ENCODE data around the gene RAB26.

The RAB26 gene

DNA sequence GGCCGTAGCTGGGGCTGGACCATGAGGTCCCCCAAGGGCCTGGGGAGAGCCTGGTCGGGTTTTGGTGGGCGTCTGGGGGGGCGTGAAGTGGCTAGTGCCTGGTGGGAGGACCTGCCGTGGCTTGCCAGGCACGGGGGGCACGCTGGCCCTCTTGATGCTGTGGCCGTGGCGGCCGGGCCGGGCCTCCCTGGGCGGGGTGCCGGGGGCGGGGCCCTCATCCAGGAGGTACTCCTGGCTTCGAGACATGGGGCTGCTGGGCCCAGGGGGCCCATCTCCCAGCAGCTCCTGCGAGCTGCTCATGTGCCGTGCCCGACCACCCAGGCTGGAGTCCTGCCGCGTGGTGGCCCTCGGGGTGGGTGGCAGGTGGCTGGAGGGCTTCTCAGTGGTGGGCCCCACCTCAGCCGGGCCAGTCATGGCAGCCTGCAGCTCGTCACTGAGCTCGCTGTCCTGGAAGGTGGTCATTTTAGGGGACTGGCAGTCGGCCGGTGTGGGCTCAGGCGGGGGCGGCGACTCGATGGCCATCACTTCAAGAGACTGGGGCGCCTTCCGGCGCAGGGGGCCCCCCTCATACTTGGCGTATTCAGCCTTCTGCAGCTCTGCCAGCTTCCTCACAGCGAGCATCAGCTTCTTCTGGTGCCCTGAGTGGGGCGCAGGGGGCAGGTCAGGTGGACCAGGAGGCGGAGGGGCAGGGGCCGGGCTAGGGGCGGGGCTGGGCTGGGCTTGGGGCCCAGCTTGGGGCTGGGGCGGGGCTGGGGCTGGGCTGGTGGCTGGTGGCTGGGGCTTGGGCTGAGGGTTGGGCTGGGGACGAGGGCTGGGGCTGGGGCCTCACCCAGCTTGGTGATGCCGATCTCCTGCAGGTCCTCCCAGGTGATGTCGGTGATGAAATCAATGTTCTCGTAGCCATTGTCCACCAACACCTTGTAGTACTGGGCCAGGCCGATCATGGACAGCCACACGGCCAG lies 32.8 kb downstream of the RAB26 start:
- no peak for DNase-seq

DNA sequence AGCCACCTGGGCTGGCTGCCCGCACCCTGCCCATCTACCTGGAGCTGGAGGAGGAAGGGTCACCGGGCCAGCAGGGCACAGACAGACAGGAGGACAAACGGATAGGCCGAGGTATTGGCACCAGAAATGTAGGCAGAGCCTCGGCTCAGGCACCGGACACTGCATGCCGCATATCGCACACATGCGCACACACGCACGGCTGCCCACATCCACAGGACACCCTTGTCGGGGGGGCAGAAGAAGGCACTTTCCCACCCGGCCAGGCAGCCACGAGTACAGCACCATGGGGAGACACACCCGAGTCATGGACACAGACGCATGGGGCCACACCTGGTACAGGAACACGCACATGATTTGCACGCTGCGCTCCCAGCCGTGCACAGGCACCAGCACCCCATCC lies 33.5 kb downstream of the RAB26 start:
- no peak for DNase-seq

- DNase-seq = no peak
Observed at GRCh38 chr16:2183671-2184070, 35.2 kb downstream of the RAB26 start.

DNA sequence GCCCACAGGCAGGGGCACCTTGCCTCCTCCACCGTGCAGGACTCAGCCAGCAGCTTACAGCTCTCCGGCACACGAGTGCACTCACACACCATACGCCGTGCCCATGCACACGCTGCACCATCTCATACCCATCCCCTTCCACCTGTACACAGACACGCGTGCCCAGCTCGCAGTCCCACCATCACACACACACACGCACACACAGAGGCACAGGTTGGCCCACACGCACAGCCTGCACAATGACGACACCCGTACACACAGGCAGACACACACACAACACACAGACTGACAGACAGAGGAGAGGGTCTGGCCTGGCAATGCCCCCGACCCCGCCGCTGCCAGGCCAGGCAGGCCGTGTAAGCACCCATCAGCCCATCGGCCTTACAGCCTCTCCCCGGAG lies 35.9 kb downstream of the RAB26 start:
- no peak for DNase-seq

GRCh38 chr16:2184962-2185361 lies 36.5 kb downstream of the RAB26 start:
- no peak for DNase-seq

- no peak for DNase-seq
Observed at GRCh38 chr16:2186064-2186463, 37.6 kb downstream of the RAB26 start.

DNA sequence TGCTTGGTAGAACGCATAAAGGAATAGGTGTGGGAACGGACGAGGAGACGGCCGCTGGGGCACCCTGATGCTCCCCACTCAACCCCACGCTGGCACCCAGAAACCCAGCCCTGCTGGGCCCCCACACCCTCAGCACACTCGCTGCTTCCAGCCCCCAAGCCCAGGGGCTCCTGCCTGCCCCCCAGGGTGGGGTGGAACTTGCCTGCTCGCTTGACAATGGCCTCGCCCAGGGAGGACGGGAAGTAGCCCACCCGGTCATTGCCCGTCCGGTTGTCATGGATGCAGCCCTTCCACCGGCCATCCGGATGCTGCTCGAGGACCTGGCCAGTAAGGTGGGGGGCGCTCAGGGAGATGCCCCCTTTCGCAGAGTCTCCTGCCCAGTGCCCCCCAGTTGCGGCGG lies 38.1 kb downstream of the RAB26 start:
- no peak for DNase-seq

DNA sequence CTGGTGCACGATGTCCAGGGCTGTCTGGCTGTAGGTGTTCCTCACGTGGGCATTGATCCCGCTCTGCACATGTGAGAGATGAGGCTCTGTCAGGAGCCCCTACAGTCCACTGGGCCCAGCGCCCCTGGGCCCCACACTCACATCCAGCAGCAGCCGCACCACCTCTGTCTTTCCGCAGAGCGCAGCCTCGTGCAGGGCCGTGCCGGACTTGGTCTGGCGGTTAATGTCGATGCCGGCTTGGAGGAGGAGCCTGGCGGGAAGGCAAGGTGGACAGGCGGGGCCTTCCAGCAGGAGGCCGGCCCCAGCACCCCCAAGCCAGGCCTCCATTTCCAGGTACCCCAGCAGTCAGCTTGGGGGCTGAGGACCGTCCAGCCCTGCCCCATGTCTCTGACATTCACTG lies 38.8 kb downstream of the RAB26 start:
- DNase-seq = no peak

DNA sequence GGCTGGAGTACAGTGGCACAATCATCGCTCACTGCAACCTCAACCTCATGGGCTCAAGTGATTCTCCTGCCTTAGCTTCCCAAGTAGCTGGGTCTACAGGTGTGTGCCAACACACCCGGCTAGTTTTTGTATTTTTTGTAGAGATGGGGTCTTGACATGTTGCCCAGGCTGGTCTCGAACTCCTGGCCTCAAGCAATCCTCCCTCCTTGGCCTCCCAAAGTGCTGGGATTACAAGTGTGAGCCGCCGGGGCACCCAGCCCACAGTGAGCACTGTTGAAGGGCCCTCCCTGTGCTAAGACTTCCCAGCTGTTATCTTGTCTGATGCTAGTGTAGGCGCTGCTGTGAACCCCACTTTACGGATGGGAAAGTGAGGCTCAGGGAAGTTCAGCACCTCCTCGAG lies 40.0 kb downstream of the RAB26 start:
- no peak for DNase-seq

DNA sequence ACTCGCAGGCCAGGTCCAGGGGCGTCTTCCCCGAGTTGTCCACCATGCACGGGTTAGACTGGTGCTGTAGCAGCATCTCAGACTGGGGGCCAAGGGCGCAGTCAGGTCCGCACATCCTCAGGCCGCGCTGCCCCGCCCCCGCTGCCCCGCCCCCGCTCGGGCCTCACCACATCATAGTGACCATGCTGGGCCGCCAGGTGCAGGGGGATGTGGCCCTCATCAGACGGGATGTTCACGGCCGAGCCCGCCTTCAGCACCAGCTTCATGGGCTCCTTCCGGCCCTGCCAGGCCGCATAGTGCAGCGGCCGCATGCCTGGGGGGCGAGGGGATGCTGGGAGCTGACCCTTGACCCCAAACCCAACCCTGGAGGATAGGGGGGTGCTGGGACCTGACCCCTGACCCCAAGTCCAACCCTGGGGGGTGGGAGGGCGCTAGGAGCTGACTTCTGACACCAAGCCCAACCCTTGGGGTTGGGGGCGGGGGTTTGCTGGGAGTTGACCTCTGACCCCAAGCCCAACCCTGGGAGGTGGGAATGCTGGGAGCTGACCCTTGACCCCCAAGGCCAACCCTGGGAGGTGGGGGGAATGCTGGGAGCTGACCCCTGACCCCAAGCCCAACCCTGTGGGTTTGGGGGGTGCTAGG lies 40.9 kb downstream of the RAB26 start:
- no peak for DNase-seq

- DNase-seq = no peak
Observed at GRCh38 chr16:2190002-2190658, 41.7 kb downstream of the RAB26 start.

DNA sequence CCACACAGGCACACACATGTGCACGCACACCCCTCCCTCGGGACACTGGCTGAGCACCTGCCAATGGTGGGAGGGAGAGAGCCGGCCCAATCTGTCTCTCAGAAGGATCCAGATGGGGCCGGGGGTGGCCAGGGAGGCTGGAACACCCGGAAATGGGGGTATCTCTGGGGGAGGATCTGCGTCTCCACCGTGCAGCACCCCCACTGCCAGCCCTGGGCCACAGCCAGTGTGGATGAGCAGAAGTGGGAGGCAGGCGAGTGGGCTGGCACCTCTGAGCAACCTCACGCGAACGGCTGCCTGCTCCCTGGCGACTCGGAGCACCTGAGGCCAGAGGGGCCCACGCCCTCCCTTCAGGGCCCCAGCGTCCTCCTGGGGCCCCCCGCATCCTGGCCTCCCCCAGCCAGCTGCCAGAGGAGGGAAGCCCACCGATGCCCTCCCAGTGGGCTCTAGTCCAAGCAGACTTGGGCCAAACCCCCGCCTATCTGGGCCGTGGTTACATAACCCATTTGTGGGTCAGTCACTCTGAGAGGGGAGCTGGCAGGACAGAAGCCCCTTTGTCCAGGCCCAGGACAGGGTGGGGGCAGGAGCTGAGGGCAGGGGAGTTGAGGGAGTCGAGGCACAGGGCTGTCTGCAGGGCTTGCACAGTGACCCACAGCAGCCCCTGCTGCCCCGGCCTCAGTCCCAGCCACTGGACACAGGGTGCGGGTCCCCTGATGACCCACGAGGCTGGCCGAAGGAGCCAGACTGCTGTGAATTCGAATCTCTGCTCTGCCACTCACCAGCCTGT lies 42.4 kb downstream of the RAB26 start:
- DNase-seq = no peak

DNA sequence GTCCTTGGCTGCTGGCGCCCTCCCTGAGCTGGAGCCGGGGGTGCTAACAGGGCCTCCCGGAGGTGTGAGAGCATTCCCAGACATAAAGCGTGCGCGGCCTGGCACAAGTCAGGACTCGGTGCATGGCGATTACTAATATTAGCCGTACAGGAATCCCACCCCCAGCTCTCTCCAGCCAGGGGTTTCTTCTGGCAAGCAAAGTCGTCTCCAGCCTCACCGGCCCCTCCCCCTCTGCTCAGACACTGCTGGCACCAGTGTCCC lies 43.0 kb downstream of the RAB26 start:
- no peak for DNase-seq

DNA sequence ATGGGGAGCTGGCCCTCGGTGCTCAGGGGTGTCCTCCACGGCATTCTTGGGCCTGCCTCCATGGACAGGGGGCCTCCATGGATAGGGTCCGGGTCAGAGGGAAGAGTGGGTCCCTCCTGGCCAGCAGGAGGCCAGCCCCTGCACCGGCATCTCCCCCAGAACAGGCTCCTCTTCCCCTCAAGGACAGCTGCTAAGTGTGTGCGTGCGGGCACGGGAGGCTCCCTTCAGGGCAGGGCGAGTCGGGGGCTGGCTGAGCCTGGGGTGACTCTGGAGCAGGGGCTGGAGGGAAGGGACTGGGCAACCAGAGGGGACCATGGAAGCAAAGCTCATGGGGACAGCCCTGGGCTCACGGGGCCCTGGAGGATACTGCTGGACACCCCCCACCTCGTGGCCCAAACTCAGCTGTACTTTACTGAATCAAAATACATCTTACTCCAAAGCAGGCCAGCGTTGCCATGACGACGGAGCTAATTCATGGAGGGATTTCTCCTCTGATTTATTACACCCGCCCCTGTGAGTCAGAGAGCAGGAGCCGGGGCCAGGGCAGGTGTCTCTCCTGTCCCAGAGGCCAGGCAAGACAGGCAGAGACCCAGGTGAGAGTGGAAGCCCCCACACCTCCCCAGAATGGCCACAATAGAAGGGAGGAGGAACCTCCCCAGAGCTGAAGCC lies 45.9 kb downstream of the RAB26 start:
- DNase-seq = no peak

DNA sequence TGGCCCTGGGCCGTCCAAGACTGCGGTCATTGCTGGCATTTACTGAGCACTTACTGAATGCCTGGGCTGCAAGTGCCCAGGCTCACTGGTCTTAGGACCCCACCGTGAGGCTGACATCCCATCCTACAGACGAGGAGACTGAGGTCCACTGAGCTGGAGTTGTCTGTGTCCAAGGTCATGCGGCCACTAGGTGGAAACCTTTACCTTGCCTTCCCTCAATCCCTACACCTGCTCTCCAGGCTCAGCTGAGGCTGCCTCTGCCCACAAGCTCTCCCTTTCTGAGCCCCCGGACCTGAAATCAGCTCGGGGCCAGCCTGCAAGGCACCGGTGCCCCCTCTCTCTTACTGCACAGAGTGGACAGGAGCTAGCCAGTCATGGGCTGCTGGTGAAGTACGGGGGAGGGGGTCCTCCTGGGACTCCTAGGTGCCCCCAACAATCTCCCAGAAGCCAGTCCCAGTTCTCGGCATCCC lies 46.5 kb downstream of the RAB26 start:
- no peak for DNase-seq

DNA sequence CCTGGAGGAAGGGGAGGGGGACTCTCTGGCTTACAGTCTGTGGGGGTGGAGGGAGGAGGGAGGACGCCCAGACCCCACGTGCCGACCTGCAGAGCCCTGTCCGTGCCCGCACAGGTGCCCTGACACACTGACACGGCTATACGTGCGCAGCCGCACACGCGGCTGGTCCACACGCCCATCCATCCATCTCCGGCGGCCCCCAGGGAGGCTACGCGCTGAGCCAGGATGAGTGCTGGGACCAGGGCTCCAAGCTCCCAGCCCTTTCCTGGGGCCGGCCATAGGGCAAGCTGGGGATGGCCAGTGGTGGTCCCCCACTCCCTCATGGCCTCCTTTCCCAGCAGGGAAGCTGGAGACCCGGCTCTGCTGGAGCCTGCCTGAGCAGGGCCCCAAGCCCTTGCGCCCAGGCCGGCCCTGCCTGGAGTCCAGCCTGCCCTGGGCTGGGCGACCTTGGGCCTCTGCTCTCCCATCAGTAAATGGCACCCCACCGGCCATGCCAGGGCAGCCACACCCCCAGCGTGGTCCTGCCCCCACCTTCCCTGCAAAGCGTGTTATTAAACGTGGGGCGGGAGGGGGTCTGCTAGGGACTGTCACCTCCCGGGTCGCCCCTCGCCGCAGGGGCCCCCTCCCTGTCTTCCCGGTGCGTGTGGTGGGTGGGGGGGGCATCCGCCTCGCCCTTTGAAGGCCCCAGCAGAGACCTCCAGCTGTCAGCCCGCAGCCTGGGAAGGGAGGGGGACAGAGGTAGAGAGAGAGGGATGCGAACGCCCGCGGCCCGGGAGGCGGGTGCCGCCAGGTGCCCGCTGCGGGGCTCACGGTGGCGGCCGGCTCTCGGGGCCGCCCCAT lies 47.1 kb downstream of the RAB26 start:
- DNase-seq = no peak

GRCh38 chr16:2196162-2196980 lies 47.9 kb downstream of the RAB26 start, which contains the start of gene CASKIN1:
TSS of gene CASKIN1 (minus strand) at chr16:2196605. CDS start at chr16:2196432, 173 bp downstream.
- DNase-seq = no peak

GRCh38 chr16:2196981-2197511 lies 48.6 kb downstream of the RAB26 start:
- no peak for DNase-seq

- DNase-seq = no peak
Observed at GRCh38 chr16:2197765-2198164, 49.3 kb downstream of the RAB26 start.

- DNase-seq = no peak
Observed at GRCh38 chr16:2198283-2198682, 49.9 kb downstream of the RAB26 start.
